Testis (tissue), 3 donors: ENCODE results near the gene LRRC3. TPM values are rescaled to one million over a fixed set of nuclear protein-coding genes. Genes with fewer than 3 reads are reported as not detected.

Experiments
- DNase-seq: peaks from one replicate; pipeline ENCODE4 v3.0.0-alpha.2; 2019
- H3K27ac ChIP-seq, 2 donors: fragments of 200-600 bp; sonication (generic); one replicate each; pipeline ENCODE4 v1.5.1; 2019
- H3K27me3 ChIP-seq: fragments of 200-600 bp; sonication (generic); one replicate; pipeline ENCODE4 v1.5.1; 2019
- H3K36me3 ChIP-seq: fragments of 200-600 bp; sonication (generic); one replicate; pipeline ENCODE4 v1.5.1; 2017; ENCODE audit warnings: low read depth; ENCODE audit errors: missing control alignments
- H3K4me1 ChIP-seq: fragments of 200-600 bp; sonication (generic); one replicate; pipeline ENCODE4 v1.5.1; 2019
- H3K4me3 ChIP-seq, 2 donors: fragments of 200-600 bp; sonication (generic); one replicate each; pipeline ENCODE4 v1.5.1; 2017 to 2019
- H3K9me3 ChIP-seq: fragments of 200-600 bp; sonication (generic); one replicate; pipeline ENCODE4 v1.5.1; 2017
- CTCF ChIP-seq, 3 experiments: fragments of 450-650 bp in 2 of 3; fragments of 200-600 bp in 1 of 3; sonication (generic) in 1 of 3; IDR thresholded peaks; one replicate each; pipeline ENCODE4 v1.5.1; 2016 to 2019; ENCODE audit warnings: antibody characterized with exemption in 3 of 3, mild to moderate bottlenecking in 2 of 3, moderate library complexity in 1 of 3
- POLR2A ChIP-seq: fragments of 450-650 bp; IDR thresholded peaks from one replicate; pipeline ENCODE4 v1.6.1; 2017; ENCODE audit warnings: antibody characterized with exemption, mild to moderate bottlenecking, moderate library complexity
- WGBS, 2 donors: methylation state at CpG; one replicate each; pipeline ENCODE4 v1.1.5; 2018; 5-methylcytosine and 5-hydroxymethylcytosine counted together
- intact Hi-C: fragments of 100-400 bp; cut with DNase I; formaldehyde crosslinking; loops from one replicate; pipeline ENCODE4 v1.15.1; 2023; ENCODE audit warnings: low total_unique reads
- polyA plus RNA-seq: library from polyadenylated mRNA; stranded (reverse); fragments of 350-450 nt; fragmentation: Illumina TruSeq; extraction: RNeasy Lipid Tissue Mini Kit (QIAGEN cat#74804); gene quantifications from one replicate; pipeline ENCODE4 v1.2.3, GENCODE V29; 2014; ENCODE audit warnings: low read depth, low replicate concordance; ENCODE audit not compliant: insufficient read depth
- total RNA-seq, 2 donors: library from RNA; depleted of rRNA; stranded (reverse); fragments of >200 nt; gene quantifications; one replicate each; pipeline ENCODE4 v1.2.3, GENCODE V29; 2016

LRRC3 gene
- total and polyA plus RNA-seq, 3 donors from 2014 or later, result 4.9 to 11.8 (median 8.3) TPM

DNA sequence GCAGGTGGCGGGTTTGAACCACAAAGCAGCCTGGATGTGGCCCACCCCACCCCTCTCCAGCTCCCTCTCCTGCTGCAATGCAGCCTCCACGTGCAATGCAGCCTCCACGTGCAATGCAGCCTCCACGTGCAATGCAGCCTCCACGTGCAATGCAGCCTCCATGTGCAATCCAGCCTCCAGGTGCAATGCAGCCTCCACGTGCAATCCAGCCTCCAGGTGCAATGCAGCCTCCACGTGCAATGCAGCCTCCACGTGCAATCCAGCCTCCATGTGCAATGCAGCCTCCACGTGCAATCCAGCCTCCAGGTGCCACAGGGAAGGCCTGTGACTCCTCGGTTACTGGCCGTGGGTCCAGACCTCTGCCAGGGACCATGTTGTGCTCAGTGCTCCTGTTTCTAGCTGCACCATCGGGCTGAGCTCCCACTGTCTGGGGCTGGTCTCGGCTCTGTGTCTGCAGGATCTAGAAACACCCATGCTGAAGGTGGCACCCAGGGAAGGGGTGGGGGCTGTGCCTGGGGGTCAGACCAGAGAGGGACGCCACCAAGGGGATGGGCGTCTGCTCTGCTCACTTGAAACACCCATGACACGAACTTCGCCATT, 11.9 kb upstream of the LRRC3 start:
- Histone ChIP-seq H3K27ac (no peak overlapping the region), H3K4me1 (no peaks in the 10 kb centered on the region), H3K4me3 (no peak overlapping the region), H3K27me3 (no peaks in the 10 kb centered on the region), H3K9me3 (no peaks in the 10 kb centered on the region), H3K36me3 (no peaks in the 10 kb centered on the region)
- intact Hi-C loops, result no loop called here
- 77 to 78% methylated on average over 10 to 17 of the region's 17 CpGs for WGBS, 2 donors
- DNase-seq, result no peak
- TF ChIP-seq CTCF (IDR thresholded peaks at IDR 0.05) (no peak), POLR2A (no peak)

DNA sequence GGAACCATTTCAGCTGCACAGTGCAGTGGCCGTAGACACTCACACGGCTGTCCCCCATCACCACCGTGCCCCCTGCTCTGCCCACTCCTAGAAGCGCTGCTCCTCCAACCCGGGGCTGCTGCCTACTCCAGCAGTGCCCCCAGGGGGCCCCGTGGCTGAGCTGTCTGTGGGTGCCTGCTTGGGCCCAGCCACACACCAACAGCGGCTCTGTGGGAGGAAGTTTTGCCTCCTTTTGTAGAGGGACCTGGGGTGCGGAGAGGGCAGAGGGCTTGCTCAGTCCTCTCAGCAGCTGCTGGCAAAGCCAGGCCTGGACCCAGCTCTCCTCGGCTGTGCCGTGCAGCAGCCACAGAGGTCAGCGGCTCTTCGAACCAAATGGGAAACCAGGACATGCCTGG, 11.4 kb upstream of the LRRC3 start:
- TF ChIP-seq POLR2A, result no peak
- no peak for TF ChIP-seq CTCF (IDR thresholded peaks at IDR 0.05)
- no peak overlapping the region for H3K27ac ChIP-seq
- no peak overlapping the region for H3K4me3 ChIP-seq
- no peak for DNase-seq
- no peaks in the 10 kb centered on the region for H3K27me3 ChIP-seq
- H3K36me3 ChIP-seq, result no peaks in the 10 kb centered on the region
- intact Hi-C loops, result no loop called here
- no peaks in the 10 kb centered on the region for H3K9me3 ChIP-seq
- no peaks in the 10 kb centered on the region for H3K4me1 ChIP-seq
- WGBS, 2 donors, result 83% methylated on average over 12 of the region's 12 CpGs; no CpG with 5 or more reads in 1 of the 2 donors

- Histone ChIP-seq H3K4me3 (no peak overlapping the region), H3K27ac (no peak overlapping the region), H3K27me3 (no peaks in the 10 kb centered on the region), H3K9me3 (no peaks in the 10 kb centered on the region), H3K4me1 (no peaks in the 10 kb centered on the region), H3K36me3 (no peaks in the 10 kb centered on the region)
- intact Hi-C loops, result no loop called here
- no peak for DNase-seq
- no peak for TF ChIP-seq CTCF (IDR thresholded peaks at IDR 0.05)
- no peak for TF ChIP-seq POLR2A
- WGBS, 2 donors, result 80 to 83% methylated on average over 13 to 21 of the region's 21 CpGs
Measured at GRCh38 chr21:44444286-44444931, 10.9 kb upstream of the LRRC3 start.

DNA sequence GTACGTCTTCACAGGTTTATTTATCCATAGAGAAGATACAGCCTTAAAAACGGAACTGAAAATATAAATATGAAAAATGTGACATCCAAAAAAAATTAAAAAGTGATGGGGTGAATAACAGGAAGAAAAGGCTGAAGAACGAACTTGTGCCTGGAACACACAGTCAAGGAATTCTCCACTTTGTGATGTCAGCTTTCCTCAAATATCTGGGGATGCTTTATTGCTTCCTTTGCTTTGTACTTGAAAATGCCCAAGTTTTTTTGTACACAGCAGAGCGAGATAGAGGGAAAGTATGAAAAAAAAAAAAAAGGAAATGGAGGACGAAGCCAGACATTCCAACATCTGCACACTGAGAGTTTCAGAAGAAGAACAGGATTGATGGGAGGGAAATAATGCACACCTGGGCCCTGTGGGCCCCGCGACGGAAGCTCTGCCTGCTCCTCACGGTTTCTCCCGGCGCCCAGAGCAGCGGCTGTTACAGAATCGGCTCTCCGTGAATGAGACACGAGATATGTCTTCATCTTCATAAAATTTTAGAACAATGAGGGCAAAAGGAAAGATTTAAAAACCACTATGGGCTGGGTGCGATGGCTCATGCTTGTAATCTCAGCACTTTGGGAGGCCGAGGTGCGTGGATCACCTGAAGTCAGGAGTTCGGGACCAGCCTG, 10.0 kb upstream of the LRRC3 start:
- TF ChIP-seq POLR2A (no peak), CTCF (IDR thresholded peaks at IDR 0.05) (no peak)
- intact Hi-C loops, result no loop called here
- no peaks in the 10 kb centered on the region for H3K27me3 ChIP-seq
- H3K27ac ChIP-seq, result no peak overlapping the region
- H3K9me3 ChIP-seq, result no peaks in the 10 kb centered on the region
- H3K4me3 ChIP-seq, result no peak overlapping the region
- no peaks in the 10 kb centered on the region for H3K36me3 ChIP-seq
- 62 to 69% methylated on average over 19 of the region's 19 CpGs for WGBS, 2 donors
- no peak for DNase-seq
- H3K4me1 ChIP-seq, result no peaks in the 10 kb centered on the region
